ENCODE results near the gene SNCB.

The SNCB gene

DNA sequence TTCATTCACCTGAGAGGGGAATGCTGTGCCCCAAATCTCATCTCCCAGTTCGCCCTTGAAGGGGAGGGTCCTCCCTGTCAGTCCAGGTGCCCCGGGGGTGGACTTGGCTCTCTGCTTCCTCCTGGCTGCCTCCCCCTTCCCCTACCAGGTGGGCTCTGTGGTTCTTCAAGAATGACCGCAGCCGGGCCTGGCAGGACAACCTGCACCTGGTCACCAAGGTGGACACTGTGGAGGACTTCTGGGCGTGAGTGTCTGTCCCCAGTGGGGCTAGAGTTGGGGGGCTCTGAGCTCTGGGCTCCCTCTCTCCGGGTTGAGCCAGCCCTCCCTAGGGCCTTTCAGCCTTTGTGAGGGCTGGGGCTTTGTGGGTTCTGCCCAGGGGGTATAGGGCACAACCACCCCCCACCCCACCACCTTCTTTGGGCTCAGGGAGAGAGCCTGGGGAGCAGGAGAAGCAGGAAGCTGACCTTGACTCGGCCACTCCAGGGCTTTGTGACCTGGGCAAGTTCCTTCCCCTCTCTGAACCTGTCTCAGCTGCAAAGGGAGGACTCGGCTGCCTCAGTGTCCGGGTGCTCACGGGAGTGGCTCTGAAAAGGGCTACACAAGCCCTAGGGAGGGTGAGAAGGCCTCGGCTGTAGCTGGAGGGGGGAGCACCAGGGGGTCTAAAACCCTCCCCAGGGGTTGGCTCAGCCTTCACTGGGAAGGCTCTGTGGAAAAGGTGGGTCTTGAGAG lies 13.3 kb upstream of the SNCB start:
- no peak for DNase-seq

DNA sequence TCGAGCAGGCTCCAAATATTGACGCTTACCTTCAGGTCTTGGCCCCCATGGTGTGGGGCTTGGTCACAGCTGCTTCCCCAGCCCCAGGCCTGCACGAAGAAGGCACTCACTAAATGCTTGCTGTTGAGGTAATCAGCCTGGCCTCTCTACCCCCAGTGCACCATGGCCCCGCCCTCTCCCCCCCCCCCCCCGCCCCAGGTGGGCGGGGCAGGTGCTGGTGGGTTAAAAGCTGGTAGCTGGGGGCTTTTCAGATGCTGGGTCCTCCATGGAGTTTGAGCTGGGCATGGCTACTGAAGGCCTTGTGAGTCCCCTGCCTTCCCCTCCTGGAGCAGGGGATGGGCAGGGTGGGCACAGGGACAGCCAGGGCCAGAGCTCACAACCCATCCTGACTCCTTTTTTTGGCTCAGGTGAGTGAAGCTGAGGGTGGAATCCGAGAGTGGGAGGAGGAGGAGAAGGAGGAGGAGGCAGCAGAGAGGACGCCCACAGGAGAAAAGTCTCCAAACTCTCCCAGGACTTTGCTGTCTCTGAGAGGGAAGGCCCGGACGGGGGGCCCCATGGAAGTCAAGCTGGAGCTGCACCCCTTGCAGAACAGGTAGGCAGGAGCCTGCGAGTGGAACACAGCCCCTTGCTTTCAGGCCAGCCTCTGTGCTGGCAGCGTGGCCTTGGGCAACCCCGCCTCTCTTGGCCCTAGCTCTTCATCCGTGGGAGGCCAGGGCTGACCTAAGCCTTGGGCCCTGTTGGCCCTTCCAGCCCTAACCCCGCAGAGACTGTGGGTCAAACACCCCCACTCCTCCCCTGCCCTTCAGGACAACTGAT lies 12.5 kb upstream of the SNCB start:
- no peak for DNase-seq

- DNase-seq: no peak
Measured at GRCh38 chr5:176640616-176641015, 10.3 kb upstream of the SNCB start.

GRCh38 chr5:176639981-176640380 lies 9.6 kb upstream of the SNCB start:
- DNase-seq: peak; percentile 13

- DNase-seq: no peak
Measured at GRCh38 chr5:176639208-176639607, 8.9 kb upstream of the SNCB start.

- no peak for DNase-seq
Measured at GRCh38 chr5:176638437-176638836, 8.1 kb upstream of the SNCB start.

DNA sequence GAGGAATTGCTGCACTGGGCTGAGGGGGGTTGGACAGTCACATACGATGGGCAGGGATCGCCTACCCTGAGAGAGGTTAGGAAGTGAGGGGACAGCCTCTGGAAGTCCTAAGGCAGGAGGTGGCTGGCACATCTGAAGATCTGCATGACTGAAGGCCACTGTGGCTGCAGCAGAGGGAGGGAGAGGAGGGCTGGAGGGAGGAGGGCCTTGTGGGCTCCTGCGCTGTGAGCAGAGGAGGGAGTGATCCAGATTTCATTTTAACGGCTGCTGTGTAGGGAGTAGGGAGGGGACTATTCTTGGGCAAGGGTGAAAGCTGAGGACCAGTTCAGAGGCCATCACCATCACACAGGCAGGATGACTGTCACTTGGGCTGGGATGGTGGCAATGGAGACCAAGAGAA lies 7.2 kb upstream of the SNCB start:
- DNase-seq: no peak

- DNase-seq: no peak
Measured at GRCh38 chr5:176636426-176636825, 6.1 kb upstream of the SNCB start.

- no peak for DNase-seq
Measured at GRCh38 chr5:176633598-176633997, 3.3 kb upstream of the SNCB start.

GRCh38 chr5:176632745-176633144 lies 2.4 kb upstream of the SNCB start:
- no peak for DNase-seq

GRCh38 chr5:176631383-176632200 lies 1.3 kb upstream of the SNCB start:
- no peak for DNase-seq

GRCh38 chr5:176630681-176631222 lies 418 bp upstream of the SNCB start:
- DNase-seq: no peak

DNA sequence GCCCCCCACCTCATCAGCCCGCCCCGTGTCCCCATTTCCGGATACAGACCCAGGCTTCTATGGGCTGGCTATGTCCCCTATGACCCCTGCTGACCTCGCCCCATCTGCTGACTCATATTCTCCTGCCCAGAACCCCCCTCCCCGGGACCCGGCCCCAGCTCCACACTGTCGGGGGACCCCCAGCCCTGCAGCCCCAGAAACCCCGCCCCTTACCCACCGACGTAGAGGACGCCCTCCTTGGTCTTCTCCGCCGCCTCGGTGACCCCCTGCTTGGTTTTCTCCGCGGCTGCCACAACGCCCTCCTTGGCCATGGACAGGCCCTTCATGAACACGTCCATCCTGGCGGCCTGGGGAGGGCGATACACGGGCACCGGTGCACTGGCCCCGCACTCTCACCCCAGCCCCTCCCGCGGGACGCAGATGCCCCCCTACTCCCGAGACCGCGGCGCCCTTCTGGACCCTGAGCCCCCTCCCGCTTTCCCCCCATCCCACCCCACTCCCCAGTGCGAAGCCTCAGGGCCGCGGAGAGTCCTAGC lies 949 bp downstream of the SNCB start:
- DNase-seq: no peak

GRCh38 chr5:176628406-176629228 lies 1.7 kb downstream of the SNCB start:
- DNase-seq: no peak

- no peak for DNase-seq
Measured at GRCh38 chr5:176627582-176627981, 2.8 kb downstream of the SNCB start.

DNA sequence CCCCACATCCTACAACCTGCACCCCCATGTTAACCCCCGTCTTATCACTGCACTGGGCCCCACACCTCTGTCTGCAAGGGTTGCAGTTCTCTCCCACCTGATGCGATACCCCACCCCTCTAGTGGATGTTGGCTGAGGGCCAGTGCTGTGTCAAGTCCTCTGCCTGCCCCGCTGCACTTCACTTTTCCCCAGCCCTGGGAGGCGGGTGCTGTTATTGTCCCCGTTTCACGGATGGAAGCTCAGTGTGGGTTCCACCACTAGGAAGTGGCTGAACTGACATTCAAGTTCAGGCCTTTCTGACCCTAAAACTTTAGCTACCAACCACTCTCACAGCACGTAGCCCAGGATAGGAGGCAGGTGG lies 3.5 kb downstream of the SNCB start:
- DNase-seq: no peak

DNA sequence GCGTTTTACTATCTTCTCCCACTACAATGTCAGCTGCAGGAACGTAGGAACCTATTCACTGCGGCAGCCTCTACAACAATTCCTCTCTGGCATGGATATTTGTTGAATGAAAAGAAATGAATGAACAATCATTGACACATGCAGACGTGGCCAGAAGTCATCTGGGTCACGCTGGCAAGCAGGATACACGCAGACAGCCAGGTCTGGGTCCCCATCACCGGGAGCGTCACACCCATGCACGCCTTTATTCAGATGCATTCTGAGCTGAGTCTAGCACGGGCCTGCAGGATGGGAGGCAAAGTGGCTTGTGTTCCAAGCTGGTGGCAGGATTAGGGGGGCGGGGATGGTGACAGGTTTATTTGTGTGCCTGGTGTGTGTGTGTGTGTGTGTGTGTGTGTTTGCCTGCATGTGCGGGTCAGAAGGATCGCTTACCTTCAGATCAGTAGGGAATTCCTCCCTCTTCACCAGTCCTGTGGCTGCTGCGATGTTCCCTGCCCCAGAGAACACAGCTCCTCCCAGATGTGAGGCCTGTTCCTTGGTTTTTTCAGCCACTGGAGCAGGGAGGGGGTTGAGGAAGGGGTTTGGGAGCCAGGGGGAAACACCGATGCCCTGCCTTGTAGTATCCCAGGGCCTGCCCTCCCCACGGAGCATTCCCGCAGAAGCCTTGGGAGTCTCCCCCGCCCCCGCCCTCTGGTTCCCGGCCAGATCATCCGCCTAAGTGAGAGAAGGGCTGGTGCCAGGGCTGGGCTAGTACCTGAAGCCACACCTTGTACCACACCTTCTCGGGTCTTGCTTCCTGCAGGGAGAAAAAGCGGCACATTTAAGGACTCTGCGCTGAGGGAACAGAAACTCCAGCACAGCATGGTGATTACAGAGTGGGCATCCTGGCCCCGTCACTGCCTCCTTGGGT lies 4.1 kb downstream of the SNCB start:
- no peak for DNase-seq

GRCh38 chr5:176625512-176625911 lies 4.8 kb downstream of the SNCB start:
- DNase-seq: no peak

DNA sequence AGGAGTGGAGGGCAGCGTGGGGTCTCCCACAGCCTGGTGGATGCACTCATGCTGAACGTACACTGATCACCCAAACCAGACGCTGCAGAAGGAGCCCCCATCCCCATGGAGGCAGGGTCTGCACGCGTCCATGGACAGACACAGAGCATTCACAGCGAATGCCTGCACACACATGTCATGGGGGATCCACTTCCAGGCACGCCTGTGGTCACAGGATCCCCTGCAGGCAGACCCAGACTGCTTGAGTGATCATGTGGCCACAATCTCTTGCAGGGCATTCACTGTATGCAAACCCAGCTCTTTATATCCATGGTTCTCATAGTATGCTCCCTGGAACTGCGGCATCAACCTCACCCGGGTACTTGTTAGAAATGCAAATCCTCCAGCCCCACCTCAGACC lies 5.4 kb downstream of the SNCB start:
- DNase-seq: no peak

DNA sequence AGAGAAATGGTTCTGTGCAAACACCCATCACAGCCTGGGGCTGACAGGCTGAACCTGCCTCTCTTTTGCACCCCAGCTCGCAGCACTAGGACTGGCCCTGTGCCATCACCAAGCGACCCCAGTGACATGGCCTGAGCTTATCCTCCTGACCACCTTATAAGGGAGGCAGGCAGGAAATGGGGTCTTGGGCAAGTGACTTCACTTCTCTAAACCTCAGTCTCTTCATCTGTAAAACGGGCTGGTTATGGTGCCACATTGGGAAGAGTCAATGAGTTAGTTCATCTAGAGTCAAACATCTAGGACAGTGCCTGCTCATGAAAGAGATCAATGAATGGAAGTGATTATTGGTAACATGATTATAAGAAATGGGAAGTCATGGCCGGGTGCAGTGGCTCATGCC lies 6.2 kb downstream of the SNCB start:
- no peak for DNase-seq

DNA sequence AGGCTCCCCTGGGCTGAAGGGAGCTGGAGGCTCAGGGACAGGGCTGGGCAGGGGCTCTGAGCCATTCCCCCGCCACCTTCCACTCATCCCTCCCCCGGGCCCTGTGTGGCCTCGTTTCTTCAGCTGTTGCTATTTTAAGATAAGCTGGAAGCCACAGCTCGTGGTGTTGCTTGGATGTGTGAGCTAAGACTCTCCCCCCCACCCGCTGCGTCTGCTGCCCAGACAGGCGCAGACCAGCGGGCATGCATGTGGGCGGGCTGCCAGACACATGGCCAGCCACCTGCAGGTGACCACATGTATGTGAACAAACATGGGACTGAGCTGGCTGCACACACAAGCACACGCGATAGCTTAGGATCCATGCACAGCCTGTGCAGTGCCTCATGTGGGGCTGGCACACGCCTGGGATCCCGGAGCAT lies 8.7 kb downstream of the SNCB start:
- no peak for DNase-seq
